Natural killer cell (primary cell): ENCODE results near the gene CAPN13. TPM values are rescaled to one million over a fixed set of nuclear protein-coding genes. Genes with fewer than 3 reads are reported as not detected.

ENCODE experiments used
- ATAC-seq, 3 donors: fragments of 150-1000 bp in 2 of 3; fragments of 200-7000 bp in 1 of 3; cut with Tn5 transposase; 1 replicate in 1 of 3; 2 replicates in 2 of 3; pipeline ENCODE4 v1.10.0; 2021; ENCODE audit warnings: mild to moderate bottlenecking in 2 of 3, moderate library complexity in 2 of 3
- DNase-seq, 2 donors: peaks; one replicate each; pipeline versions ENCODE4 v3.0.0 to v3.0.0-alpha.2; 2013 to 2021; ENCODE audit warnings: mixed read lengths in 1 of 2
- H3K27ac ChIP-seq: one replicate; pipeline ENCODE4 v1.5.1; 2013; ENCODE audit warnings: mild to moderate bottlenecking, low read length
- H3K27me3 ChIP-seq: one replicate; pipeline ENCODE4 v1.6.1; 2013; ENCODE audit warnings: low read length; ENCODE audit not compliant: control insufficient read depth, insufficient read depth
- H3K36me3 ChIP-seq: one replicate; pipeline ENCODE4 v1.6.1; 2013; ENCODE audit warnings: low read length; ENCODE audit not compliant: control insufficient read depth, insufficient read depth
- H3K4me1 ChIP-seq: one replicate; pipeline ENCODE4 v1.6.1; 2013; ENCODE audit warnings: low read length; ENCODE audit not compliant: control insufficient read depth, insufficient read depth
- H3K4me3 ChIP-seq: one replicate; pipeline ENCODE4 v1.5.1; 2013; ENCODE audit warnings: low read length
- H3K9me3 ChIP-seq: one replicate; pipeline ENCODE4 v1.6.1; 2013; ENCODE audit warnings: low read length; ENCODE audit not compliant: control insufficient read depth, insufficient read depth
- H3K27ac Mint-ChIP-seq, 2 donors: one replicate each; pipeline ENCODE4 v1.8.0; 2022; ENCODE audit warnings: mild to moderate bottlenecking in 2 of 2, mixed read lengths in 2 of 2, moderate library complexity in 1 of 2
- H3K27me3 Mint-ChIP-seq, 2 donors: one replicate each; pipeline ENCODE4 v1.8.0; 2022; ENCODE audit warnings: low read depth in 2 of 2, mixed read lengths in 2 of 2
- H3K36me3 Mint-ChIP-seq: one replicate; pipeline ENCODE4 v1.8.0; 2022; ENCODE audit warnings: mixed read lengths
- H3K4me1 Mint-ChIP-seq, 2 donors: one replicate each; pipeline ENCODE4 v1.8.0; 2022; ENCODE audit warnings: mixed read lengths in 2 of 2
- H3K4me3 Mint-ChIP-seq: one replicate; pipeline ENCODE4 v1.8.0; 2022; ENCODE audit warnings: mild to moderate bottlenecking, moderate library complexity, mixed read lengths
- H3K9me3 Mint-ChIP-seq, 2 donors: one replicate each; pipeline ENCODE4 v1.8.0; 2022; ENCODE audit warnings: mixed read lengths in 2 of 2
- CTCF ChIP-seq: fragments of 200-600 bp; IDR thresholded peaks from one replicate; pipeline ENCODE4 v1.8.0; 2022; ENCODE audit warnings: antibody characterized with exemption
- WGBS: methylation state at CpG from one replicate; pipeline ENCODE4 v1.1.7; 2013; ENCODE audit warnings: missing lambda C conversion rate; ENCODE audit not compliant: insufficient coverage; 5-methylcytosine and 5-hydroxymethylcytosine counted together
- intact Hi-C: fragments of 100-400 bp; cut with micrococcal nuclease; formaldehyde crosslinking; loops from one replicate; pipeline ENCODE4 v1.14.2; 2022
- total RNA-seq, 4 donors: library from RNA; stranded (reverse); fragments of 120-200 nt in 1 of 4; gene quantifications; one replicate each; pipeline versions ENCODE4 v1.2.3 to v1.2.4, GENCODE V29; 2013 to 2022

CAPN13 gene
- total RNA-seq, 3 donors from 2014 or later (not counting 1 experiment from before 2014, with no cell fraction given): not detected

GRCh38 chr2:30677231-30677630 is 130.0 kb downstream of the CAPN13 start:
- intact Hi-C loops: no loop called here
- Histone ChIP-seq H3K4me1 (no peaks in the 10 kb centered on the region), H3K27me3 (no peaks in the 10 kb centered on the region), H3K27ac (no peak overlapping the region), H3K9me3 (no peaks in the 10 kb centered on the region), H3K4me3 (no peak overlapping the region), H3K36me3 (no peaks in the 10 kb centered on the region)
- TF ChIP-seq CTCF: no peak
- DNase-seq (no peak), ATAC-seq (no peak)
- Mint-ChIP-seq H3K9me3 (no peaks in the 10 kb centered on the region), H3K4me3 (no peak overlapping the region), H3K27me3 (peaks cover 22 to 26% of the 10 kb centered on the region in 2 donors), H3K4me1 (no peaks in the 10 kb centered on the region), H3K27ac (no peak overlapping the region), H3K36me3 (no peaks in the 10 kb centered on the region)

- ATAC-seq (no peak), DNase-seq (no peak)
- no peak overlapping the region for H3K4me3 Mint-ChIP-seq
- intact Hi-C loops: no loop called here
- Histone ChIP-seq H3K36me3 (no peaks in the 10 kb centered on the region), H3K27ac (no peak overlapping the region), H3K4me1 (no peaks in the 10 kb centered on the region), H3K27me3 (no peaks in the 10 kb centered on the region), H3K4me3 (no peak overlapping the region), H3K9me3 (no peaks in the 10 kb centered on the region)
- 93% methylated on average over 2 of the region's 2 CpGs for WGBS
- H3K27me3 Mint-ChIP-seq: peaks cover 21 to 40% of the 10 kb centered on the region in 2 donors
- no peaks in the 10 kb centered on the region for H3K9me3 Mint-ChIP-seq
- no peak for TF ChIP-seq CTCF
- no peak overlapping the region for H3K27ac Mint-ChIP-seq
- no peaks in the 10 kb centered on the region for H3K4me1 Mint-ChIP-seq
- peaks cover under 1% of the 10 kb centered on the region for H3K36me3 Mint-ChIP-seq
Measured at GRCh38 chr2:30675758-30676157, 131.5 kb downstream of the CAPN13 start.

GRCh38 chr2:30673127-30673526 is 134.1 kb downstream of the CAPN13 start:
- intact Hi-C loops: no loop called here

More at GRCh38 chr2:30673127-30673526, 134.1 kb downstream of the CAPN13 start:
- Mint-ChIP-seq H3K27me3 (peaks cover 20 to 53% of the 10 kb centered on the region in 2 donors), H3K36me3 (peaks cover 14% of the 10 kb centered on the region), H3K4me3 (no peak overlapping the region), H3K4me1 (no peaks in the 10 kb centered on the region), H3K27ac (no peak overlapping the region), H3K9me3 (peaks cover 3 to 4% of the 10 kb centered on the region in 2 donors)
- Histone ChIP-seq H3K36me3 (no peaks in the 10 kb centered on the region), H3K9me3 (peaks cover 4% of the 10 kb centered on the region), H3K27ac (no peak overlapping the region), H3K4me3 (no peak overlapping the region), H3K4me1 (no peaks in the 10 kb centered on the region), H3K27me3 (no peaks in the 10 kb centered on the region)
- WGBS: 91% methylated on average over 1 of the region's 4 CpGs
- no peak for TF ChIP-seq CTCF
- DNase-seq (no peak), ATAC-seq (no peak)
